ENCODE data around the gene LILRB1. TPM values are rescaled to one million over a fixed set of nuclear protein-coding genes. Genes with fewer than 3 reads are reported as not detected.
"Not testable (repeated sequence)": the region's sequence is repeated elsewhere in the genome, so short reads cannot be mapped to it uniquely, and the experiment has no call there.

Gene LILRB1
- total RNA-seq, 1 donor from 2014 or later, result 1.2 TPM

- DNase-seq (ENCODE audit: extremely low read depth, low read depth, low spot score), result not testable (repeated sequence)
Observed at GRCh38 chr19:54624234-54624633, 6.0 kb upstream of the LILRB1 start.

- not testable (repeated sequence) for DNase-seq (ENCODE audit: extremely low read depth, low read depth, low spot score)
Observed at GRCh38 chr19:54624934-54625730, 5.2 kb upstream of the LILRB1 start.

GRCh38 chr19:54626757-54627156, 3.5 kb upstream of the LILRB1 start:
- DNase-seq (ENCODE audit: extremely low read depth, low read depth, low spot score), result no peak

GRCh38 chr19:54627912-54628311, 2.4 kb upstream of the LILRB1 start:
- DNase-seq (ENCODE audit: extremely low read depth, low read depth, low spot score), result not testable (repeated sequence)

- DNase-seq (ENCODE audit: extremely low read depth, low read depth, low spot score), result no peak
Observed at GRCh38 chr19:54630782-54631181, 498 bp downstream of the LILRB1 start.

- not testable (repeated sequence) for DNase-seq (ENCODE audit: extremely low read depth, low read depth, low spot score)
Observed at GRCh38 chr19:54631489-54632337, 1.4 kb downstream of the LILRB1 start.

DNA sequence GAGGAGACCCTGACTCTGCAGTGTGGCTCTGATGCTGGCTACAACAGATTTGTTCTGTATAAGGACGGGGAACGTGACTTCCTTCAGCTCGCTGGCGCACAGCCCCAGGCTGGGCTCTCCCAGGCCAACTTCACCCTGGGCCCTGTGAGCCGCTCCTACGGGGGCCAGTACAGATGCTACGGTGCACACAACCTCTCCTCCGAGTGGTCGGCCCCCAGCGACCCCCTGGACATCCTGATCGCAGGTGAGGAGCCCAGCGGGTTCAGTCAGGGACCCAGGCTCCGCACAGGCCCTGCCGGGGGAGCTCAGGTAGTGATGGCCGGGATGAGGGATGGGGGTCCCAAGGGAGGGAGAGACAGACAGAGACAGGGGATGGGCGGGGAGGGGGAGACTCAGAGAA, 2.2 kb downstream of the LILRB1 start:
- not testable (repeated sequence) for DNase-seq (ENCODE audit: extremely low read depth, low read depth, low spot score)

DNA sequence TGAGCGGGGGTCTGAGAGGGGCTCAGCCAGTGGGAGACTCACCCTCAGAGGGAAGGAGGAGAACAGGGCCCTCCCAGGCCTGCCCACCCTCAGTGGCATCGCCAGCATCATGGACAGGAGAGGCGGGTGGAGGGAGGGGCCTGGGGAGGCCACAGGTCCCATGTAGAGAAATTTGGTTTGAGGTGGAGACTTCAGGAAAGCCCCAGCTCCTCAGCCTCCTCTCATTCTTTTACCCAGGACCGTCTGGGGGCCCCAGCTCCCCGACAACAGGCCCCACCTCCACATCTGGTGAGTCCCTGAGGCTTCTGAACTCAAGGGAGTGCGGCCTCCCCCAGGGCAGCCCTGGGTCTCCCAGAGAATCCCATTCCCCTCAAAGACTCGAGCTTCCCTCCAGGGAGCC, 3.1 kb downstream of the LILRB1 start:
- no peak for DNase-seq (ENCODE audit: extremely low read depth, low read depth, low spot score)

GRCh38 chr19:54636081-54636480, 5.8 kb downstream of the LILRB1 start:
- not testable (repeated sequence) for DNase-seq (ENCODE audit: extremely low read depth, low read depth, low spot score)

GRCh38 chr19:54638683-54639082, 8.4 kb downstream of the LILRB1 start:
- DNase-seq (ENCODE audit: extremely low read depth, low read depth, low spot score), result no peak

DNA sequence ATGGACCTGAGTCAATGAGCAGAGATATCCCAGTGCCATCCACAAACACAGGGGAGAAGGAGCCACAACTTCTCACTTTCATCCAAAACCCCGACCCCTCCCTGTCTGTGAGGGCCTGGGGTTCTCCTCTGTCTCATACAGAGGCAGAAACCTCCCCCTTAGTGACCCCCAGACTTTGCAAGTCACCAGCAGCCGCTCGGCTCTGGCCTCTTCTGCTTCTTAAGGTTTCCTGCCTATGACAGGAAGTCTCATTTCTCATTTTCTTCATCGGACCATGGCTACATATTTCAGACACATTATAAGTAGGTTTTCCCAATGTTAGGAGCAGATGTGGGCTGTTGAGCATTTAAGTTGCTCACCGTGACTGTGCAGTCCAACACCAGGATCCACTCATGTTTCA, 12.7 kb downstream of the LILRB1 start:
- DNase-seq (ENCODE audit: extremely low read depth, low read depth, low spot score), result not testable (repeated sequence)

DNA sequence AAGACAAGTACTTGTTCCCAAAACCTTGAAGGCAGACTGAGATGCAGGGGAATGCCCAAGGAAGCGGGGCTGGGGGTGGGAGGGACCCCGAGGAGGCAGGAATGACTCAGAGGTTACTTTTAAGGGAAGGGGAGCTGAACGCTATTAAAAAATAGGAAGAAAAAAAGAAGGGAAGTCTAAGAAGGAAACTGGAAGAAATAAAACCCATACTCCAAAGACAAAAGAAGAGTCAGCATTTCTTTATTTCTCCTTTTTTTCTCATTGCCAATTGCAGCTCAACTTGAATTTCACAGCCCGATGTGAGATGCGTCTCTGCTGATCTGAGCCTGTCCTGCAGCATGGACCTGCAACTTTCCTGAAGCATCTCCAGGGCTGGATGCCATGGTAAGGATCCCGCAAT, 13.3 kb downstream of the LILRB1 start:
- not testable (repeated sequence) for DNase-seq (ENCODE audit: extremely low read depth, low read depth, low spot score)

DNA sequence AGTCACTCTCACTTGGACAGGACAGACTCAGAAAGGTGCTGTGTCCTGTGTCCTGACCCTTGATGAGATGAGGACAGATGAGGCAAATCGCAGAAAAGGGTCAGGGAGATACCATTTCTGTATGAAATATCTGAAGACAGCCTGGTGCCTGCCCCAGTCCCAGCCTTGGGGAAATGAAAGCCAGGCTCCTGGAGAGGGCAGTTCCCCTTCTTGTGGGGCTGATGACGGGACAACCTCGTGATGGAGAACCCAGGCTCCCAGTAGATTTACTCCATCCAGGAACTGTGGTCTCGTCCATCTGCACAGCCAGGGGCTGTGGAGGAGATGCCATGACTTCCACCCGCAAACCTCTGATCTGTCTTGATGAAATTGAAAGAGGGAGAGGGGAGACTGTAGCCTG, 13.8 kb downstream of the LILRB1 start:
- DNase-seq (ENCODE audit: extremely low read depth, low read depth, low spot score), result no peak

- DNase-seq (ENCODE audit: extremely low read depth, low read depth, low spot score), result no peak
Observed at GRCh38 chr19:54646331-54646841, 16.1 kb downstream of the LILRB1 start.

GRCh38 chr19:54648129-54648528, 17.8 kb downstream of the LILRB1 start:
- DNase-seq (ENCODE audit: extremely low read depth, low read depth, low spot score), result no peak

- no peak for DNase-seq (ENCODE audit: extremely low read depth, low read depth, low spot score)
Observed at GRCh38 chr19:54650108-54650655, 19.9 kb downstream of the LILRB1 start.

DNA sequence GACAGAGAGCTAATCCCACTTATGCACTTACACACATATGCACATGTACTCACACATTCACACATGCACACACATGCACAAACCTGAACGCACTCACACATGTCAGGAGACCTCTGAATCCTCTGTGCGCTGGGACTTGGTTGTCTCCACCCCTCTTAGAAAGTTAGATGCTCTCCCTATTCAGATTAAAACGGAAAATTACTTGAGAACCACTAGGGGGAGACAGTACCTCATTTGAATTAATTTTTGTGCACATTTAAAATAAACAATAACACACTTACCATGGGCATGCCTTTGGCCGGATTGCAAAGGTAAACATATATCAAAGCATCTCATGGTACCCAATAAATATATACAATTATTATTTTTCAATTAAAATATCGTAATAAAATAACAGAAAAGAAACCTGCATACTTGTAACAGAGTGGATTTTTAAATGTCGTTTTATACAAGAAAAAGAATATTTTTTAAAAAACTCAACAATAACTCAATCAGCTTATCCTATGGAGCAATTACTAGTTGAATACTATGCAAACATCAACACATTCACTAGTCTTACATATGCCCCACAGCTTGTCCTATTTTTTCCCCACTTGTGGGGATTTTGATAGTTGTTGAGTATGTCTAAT, 23.0 kb downstream of the LILRB1 start:
- no peak for DNase-seq (ENCODE audit: extremely low read depth, low read depth, low spot score)

GRCh38 chr19:54654447-54655321, 24.4 kb downstream of the LILRB1 start:
- no peak for DNase-seq (ENCODE audit: extremely low read depth, low read depth, low spot score)

- no peak for DNase-seq (ENCODE audit: extremely low read depth, low read depth, low spot score)
Observed at GRCh38 chr19:54659300-54659699, 29.0 kb downstream of the LILRB1 start.

- DNase-seq (ENCODE audit: extremely low read depth, low read depth, low spot score), result no peak
Observed at GRCh38 chr19:54660306-54660705, 30.0 kb downstream of the LILRB1 start.

All from glomerular endothelial cell (primary cell).